ENCODE results near the gene C2orf49.

C2orf49 gene

GRCh38 chr2:105390454-105390853, 53.1 kb downstream of the C2orf49 start:
- no peak for DNase-seq (ENCODE audit: insufficient read length)
- TF ChIP-seq POLR2A (IDR thresholded peaks at IDR 0.05; ENCODE audit: low read depth, low read length) (no peak), POLR2AphosphoS5 (IDR thresholded peaks at IDR 0.05; ENCODE audit: low read depth, low read length) (no peak), TAF1 (IDR thresholded peaks at IDR 0.05; ENCODE audit: borderline replicate concordance, low read depth, low read length) (no peak)

GRCh38 chr2:105391058-105391627, 53.8 kb downstream of the C2orf49 start:
- DNase-seq (ENCODE audit: insufficient read length) (no peak), FAIRE-seq (no peak)
- TF ChIP-seq POLR2A (IDR thresholded peaks at IDR 0.05; ENCODE audit: low read depth, low read length) (no peak), TAF1 (IDR thresholded peaks at IDR 0.05; ENCODE audit: borderline replicate concordance, low read depth, low read length) (no peak)

More at GRCh38 chr2:105390454-105390853, 53.1 kb downstream of the C2orf49 start:
- no peak for FAIRE-seq

GRCh38 chr2:105391763-105392662, 54.7 kb downstream of the C2orf49 start:
- TF ChIP-seq POLR2AphosphoS5 (IDR thresholded peaks at IDR 0.05; ENCODE audit: low read depth, low read length) (no peak), TAF1 (IDR thresholded peaks at IDR 0.05; ENCODE audit: borderline replicate concordance, low read depth, low read length) (no peak)
- no peak for DNase-seq (ENCODE audit: insufficient read length)
- no peak for FAIRE-seq

- TF ChIP-seq POLR2AphosphoS5 (IDR thresholded peaks at IDR 0.05; ENCODE audit: low read depth, low read length) (no peak), POLR2A (IDR thresholded peaks at IDR 0.05; ENCODE audit: low read depth, low read length) (no peak), TAF1 (IDR thresholded peaks at IDR 0.05; ENCODE audit: borderline replicate concordance, low read depth, low read length) (no peak)
- no peak for FAIRE-seq
- DNase-seq (ENCODE audit: insufficient read length), result no peak
These were observed 56.2 kb downstream of the C2orf49 start for GRCh38 chr2:105393373-105394055.

GRCh38 chr2:105394951-105395611, 57.7 kb downstream of the C2orf49 start:
- DNase-seq (ENCODE audit: insufficient read length), result no peak
- no peak for FAIRE-seq
- TF ChIP-seq TAF1 (IDR thresholded peaks at IDR 0.05; ENCODE audit: borderline replicate concordance, low read depth, low read length) (no peak), POLR2AphosphoS5 (IDR thresholded peaks at IDR 0.05; ENCODE audit: low read depth, low read length) (no peak), POLR2A (IDR thresholded peaks at IDR 0.05; ENCODE audit: low read depth, low read length) (no peak)

- FAIRE-seq (no peak), DNase-seq (ENCODE audit: insufficient read length) (no peak)
- TF ChIP-seq TAF1 (IDR thresholded peaks at IDR 0.05; ENCODE audit: borderline replicate concordance, low read depth, low read length), result no peak
- TF ChIP-seq POLR2AphosphoS5 (IDR thresholded peaks at IDR 0.05; ENCODE audit: low read depth, low read length), result no peak
- no peak for TF ChIP-seq POLR2A (IDR thresholded peaks at IDR 0.05; ENCODE audit: low read depth, low read length)
These were observed 58.4 kb downstream of the C2orf49 start for GRCh38 chr2:105395691-105396090.

DNA sequence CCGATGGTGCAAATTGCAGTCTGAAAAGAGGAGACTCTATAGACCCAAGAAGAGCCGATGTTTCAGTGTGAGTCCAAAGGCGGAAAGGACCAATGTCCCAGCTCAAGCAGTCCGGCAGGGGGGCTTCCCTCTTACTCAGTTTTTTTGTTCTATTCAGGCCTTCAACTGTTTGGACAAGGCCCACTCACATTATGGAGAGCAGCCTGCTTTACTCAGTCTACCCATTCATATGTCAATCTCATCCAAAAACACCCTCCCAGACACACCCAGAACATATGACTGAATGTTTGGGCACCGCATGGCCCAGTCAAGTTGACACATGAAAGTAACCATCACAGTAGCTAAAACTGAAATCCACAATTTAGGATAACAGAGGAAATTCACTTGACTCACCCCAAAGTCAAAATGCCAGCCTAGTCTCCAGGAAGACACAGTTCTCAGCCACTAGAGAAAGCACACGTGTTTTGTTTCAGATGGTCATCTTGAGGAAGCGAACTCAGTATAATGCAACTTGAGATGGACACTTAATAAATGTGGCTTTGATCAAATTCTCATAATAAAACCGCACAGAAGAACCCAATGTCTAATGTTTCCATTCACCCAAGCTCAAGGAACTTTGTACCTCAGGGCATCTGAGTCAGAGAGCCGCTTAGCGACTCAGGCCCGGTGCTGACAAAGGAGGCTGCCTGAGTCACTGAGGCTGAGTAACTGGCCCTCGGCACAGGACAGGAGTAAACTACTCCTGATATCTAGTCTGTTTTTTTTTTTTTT, 59.1 kb downstream of the C2orf49 start:
- no peak for FAIRE-seq
- no peak for DNase-seq (ENCODE audit: insufficient read length)
- TF ChIP-seq POLR2A (IDR thresholded peaks at IDR 0.05; ENCODE audit: low read depth, low read length), result no peak
- TF ChIP-seq TAF1 (IDR thresholded peaks at IDR 0.05; ENCODE audit: borderline replicate concordance, low read depth, low read length), result no peak
- no peak for TF ChIP-seq POLR2AphosphoS5 (IDR thresholded peaks at IDR 0.05; ENCODE audit: low read depth, low read length)

DNA sequence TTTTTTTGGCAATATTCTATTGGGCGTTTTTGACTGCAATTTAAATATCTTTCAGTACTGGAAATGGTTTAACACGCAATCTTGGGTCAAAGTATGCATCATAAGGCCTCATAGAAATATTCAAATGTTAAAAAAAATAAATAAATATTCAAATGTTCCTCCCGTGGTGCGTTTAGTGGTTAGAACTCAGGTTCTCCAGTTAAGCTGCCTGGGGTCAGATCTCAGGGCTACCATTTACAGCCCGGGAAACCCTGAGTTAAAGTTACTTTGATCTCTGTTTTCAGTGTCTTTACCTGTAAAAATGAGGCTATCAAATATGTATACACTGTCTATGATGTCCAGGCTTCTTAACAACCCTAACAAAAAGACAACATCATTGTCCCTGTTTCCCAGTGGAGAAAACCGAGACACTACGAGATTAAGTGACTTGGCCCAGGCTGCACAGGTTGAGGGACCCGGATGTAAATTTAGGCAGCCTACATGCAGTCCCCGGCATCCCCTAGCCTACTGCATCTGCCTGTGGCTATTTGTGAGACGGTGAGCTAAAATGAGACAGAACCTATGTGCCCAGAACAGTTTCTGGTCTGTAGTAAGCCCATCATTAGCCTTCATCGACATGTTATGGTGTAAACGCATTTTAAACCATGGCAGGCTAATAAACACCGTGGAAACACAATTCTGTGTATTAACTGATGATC, 59.8 kb downstream of the C2orf49 start:
- FAIRE-seq (no peak), DNase-seq (ENCODE audit: insufficient read length) (no peak)
- TF ChIP-seq POLR2AphosphoS5 (IDR thresholded peaks at IDR 0.05; ENCODE audit: low read depth, low read length), result no peak
- no peak for TF ChIP-seq TAF1 (IDR thresholded peaks at IDR 0.05; ENCODE audit: borderline replicate concordance, low read depth, low read length)
- TF ChIP-seq POLR2A (IDR thresholded peaks at IDR 0.05; ENCODE audit: low read depth, low read length), result no peak

DNA sequence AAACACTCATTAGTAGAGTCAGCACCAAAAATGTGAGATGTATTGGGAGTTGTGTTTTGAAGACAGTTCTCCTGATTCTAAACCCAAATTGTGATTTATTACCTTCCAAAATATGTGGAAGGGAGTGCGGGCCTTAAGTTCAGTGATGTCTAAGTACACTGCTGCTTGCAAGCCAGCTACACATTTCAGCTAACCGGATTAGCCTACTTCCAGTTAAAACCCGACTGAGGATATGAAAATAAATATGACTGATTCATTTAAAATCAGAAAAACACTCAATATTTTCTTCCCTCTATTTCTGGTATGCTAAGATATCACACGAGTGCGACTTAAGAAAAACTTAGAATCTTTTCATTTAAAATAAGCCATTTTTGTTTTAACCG, 60.6 kb downstream of the C2orf49 start:
- DNase-seq (ENCODE audit: insufficient read length) (no peak), FAIRE-seq (no peak)
- TF ChIP-seq POLR2A (IDR thresholded peaks at IDR 0.05; ENCODE audit: low read depth, low read length), result no peak
- no peak for TF ChIP-seq POLR2AphosphoS5 (IDR thresholded peaks at IDR 0.05; ENCODE audit: low read depth, low read length)
- no peak for TF ChIP-seq TAF1 (IDR thresholded peaks at IDR 0.05; ENCODE audit: borderline replicate concordance, low read depth, low read length)

All from GM12892 (cell line).